ENCODE results near the gene ERC2. TPM values are rescaled to one million over a fixed set of nuclear protein-coding genes. Genes with fewer than 3 reads are reported as not detected.
"Not testable (repeated sequence)": the region's sequence is repeated elsewhere in the genome, so short reads cannot be mapped to it uniquely, and the experiment has no call there.

The ERC2 gene
- polyA plus RNA-seq, 1 experiment: 0.07 TPM

DNA sequence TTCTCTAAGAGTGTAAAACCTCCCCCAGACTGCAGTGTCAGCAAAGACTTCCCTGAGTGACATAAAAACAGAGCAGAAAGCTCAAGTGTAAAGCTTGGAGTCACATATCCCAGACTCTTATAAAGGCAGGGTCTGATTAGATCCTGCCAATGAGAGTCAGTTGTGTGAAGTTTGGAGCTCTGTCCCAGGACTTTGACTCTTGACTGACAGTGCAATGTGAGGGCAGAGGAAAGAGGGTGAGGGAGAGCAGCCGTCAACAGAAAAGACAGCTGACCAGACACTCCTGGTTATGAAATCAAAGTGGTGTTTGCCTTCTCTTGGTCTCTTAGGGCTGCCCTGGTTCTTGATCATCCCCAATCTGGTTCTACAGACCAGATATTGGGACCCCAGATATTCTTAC, 393.2 kb downstream of the ERC2 start:
- Histone ChIP-seq H3K4me3 (ENCODE audit: low read depth, low read length) (no peak overlapping the region), H3K27me3 (ENCODE audit: control insufficient read depth, insufficient read depth, low read length) (no peaks in the 10 kb centered on the region), H3K36me3 (ENCODE audit: control insufficient read depth, insufficient read depth, low read length) (no peaks in the 10 kb centered on the region)
- CTCF ChIA-PET: interaction anchor here (1.1 kb wide), 1 partner anchor 33 kb away, joined by 3 read pairs; no protein-coding TSS in a partner anchor
- TF ChIP-seq, protein P1, sequence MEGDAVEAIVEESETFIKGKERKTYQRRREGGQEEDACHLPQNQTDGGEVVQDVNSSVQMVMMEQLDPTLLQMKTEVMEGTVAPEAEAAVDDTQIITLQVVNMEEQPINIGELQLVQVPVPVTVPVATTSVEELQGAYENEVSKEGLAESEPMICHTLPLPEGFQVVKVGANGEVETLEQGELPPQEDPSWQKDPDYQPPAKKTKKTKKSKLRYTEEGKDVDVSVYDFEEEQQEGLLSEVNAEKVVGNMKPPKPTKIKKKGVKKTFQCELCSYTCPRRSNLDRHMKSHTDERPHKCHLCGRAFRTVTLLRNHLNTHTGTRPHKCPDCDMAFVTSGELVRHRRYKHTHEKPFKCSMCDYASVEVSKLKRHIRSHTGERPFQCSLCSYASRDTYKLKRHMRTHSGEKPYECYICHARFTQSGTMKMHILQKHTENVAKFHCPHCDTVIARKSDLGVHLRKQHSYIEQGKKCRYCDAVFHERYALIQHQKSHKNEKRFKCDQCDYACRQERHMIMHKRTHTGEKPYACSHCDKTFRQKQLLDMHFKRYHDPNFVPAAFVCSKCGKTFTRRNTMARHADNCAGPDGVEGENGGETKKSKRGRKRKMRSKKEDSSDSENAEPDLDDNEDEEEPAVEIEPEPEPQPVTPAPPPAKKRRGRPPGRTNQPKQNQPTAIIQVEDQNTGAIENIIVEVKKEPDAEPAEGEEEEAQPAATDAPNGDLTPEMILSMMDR (IDR thresholded peaks at IDR 0.05; ENCODE audit: insufficient read depth, low read depth, low read length): no peak
- POLR2A ChIA-PET: no interaction called here
- DNase-seq (ENCODE audit: low read depth): no peak

GRCh38 chr3:56069766-56070165, 398.5 kb downstream of the ERC2 start:
- POLR2A ChIA-PET: no interaction called here
- no peak for DNase-seq (ENCODE audit: low read depth)
- no peak overlapping the region for H3K4me3 ChIP-seq (ENCODE audit: low read depth, low read length)
- H3K27me3 ChIP-seq (ENCODE audit: control insufficient read depth, insufficient read depth, low read length): no peaks in the 10 kb centered on the region
- no peaks in the 10 kb centered on the region for H3K36me3 ChIP-seq (ENCODE audit: control insufficient read depth, insufficient read depth, low read length)
- TF ChIP-seq, protein P1 (IDR thresholded peaks at IDR 0.05; ENCODE audit: insufficient read depth, low read depth, low read length): no peak
- CTCF ChIA-PET: no interaction called here

- H3K4me3 ChIP-seq (ENCODE audit: low read depth, low read length); H3K36me3 ChIP-seq (ENCODE audit: control insufficient read depth, insufficient read depth, low read length); H3K27me3 ChIP-seq (ENCODE audit: control insufficient read depth, insufficient read depth, low read length); POLR2A ChIA-PET; DNase-seq (ENCODE audit: low read depth); CTCF ChIA-PET: not testable (repeated sequence)
These were observed 401.9 kb downstream of the ERC2 start for GRCh38 chr3:56066405-56066804.

GRCh38 chr3:56064684-56065083, 403.6 kb downstream of the ERC2 start:
- no peak for DNase-seq (ENCODE audit: low read depth)
- H3K27me3 ChIP-seq (ENCODE audit: control insufficient read depth, insufficient read depth, low read length): no peaks in the 10 kb centered on the region
- CTCF ChIA-PET: interaction anchor here (0.8 kb wide), 1 partner anchor 9 kb away, joined by 3 read pairs; no protein-coding TSS in a partner anchor

GRCh38 chr3:56061279-56061626, 407.0 kb downstream of the ERC2 start:
- DNase-seq (ENCODE audit: low read depth): no peak
- Histone ChIP-seq H3K4me3 (ENCODE audit: low read depth, low read length) (no peak overlapping the region), H3K27me3 (ENCODE audit: control insufficient read depth, insufficient read depth, low read length) (no peaks in the 10 kb centered on the region), H3K36me3 (ENCODE audit: control insufficient read depth, insufficient read depth, low read length) (no peaks in the 10 kb centered on the region)
- ChIA-PET POLR2A (no interaction called here), CTCF (interaction anchor here (1.2 kb wide), 1 partner anchor 11 kb away, joined by 3 read pairs; no protein-coding TSS in a partner anchor)
- TF ChIP-seq, protein P1 (IDR thresholded peaks at IDR 0.05; ENCODE audit: insufficient read depth, low read depth, low read length): no peak

More at GRCh38 chr3:56064684-56065083, 403.6 kb downstream of the ERC2 start:
- POLR2A ChIA-PET: no interaction called here
- Histone ChIP-seq H3K4me3 (ENCODE audit: low read depth, low read length) (no peak overlapping the region), H3K36me3 (ENCODE audit: control insufficient read depth, insufficient read depth, low read length) (no peaks in the 10 kb centered on the region)
- TF ChIP-seq, protein P1 (IDR thresholded peaks at IDR 0.05; ENCODE audit: insufficient read depth, low read depth, low read length): no peak
